GM13976 (cell line): ENCODE results near the gene LSM4.

Source experiments
- DNase-seq: peaks from one replicate; pipeline ENCODE4 v3.0.0; 2012; ENCODE audit warnings: low spot score
- in situ Hi-C: fragments of 300-500 bp; cut with MboI; formaldehyde crosslinking; loops from one replicate; pipeline ENCODE4 v1.12.0; 2022; ENCODE audit warnings: low sequenced_read_pairs, mixed read lengths, inconsistent platforms; ENCODE audit not compliant: unreplicated experiment
- TF ChIP-seq, protein P1 (sequence below): IDR thresholded peaks from 2 replicates; pipeline ENCODE4 v1.5.1; 2012; ENCODE audit warnings: borderline replicate concordance, mild to moderate bottlenecking; ENCODE audit not compliant: insufficient read depth; ENCODE audit errors: extremely low read depth, missing control alignments, control extremely low read depth

The LSM4 gene

DNA sequence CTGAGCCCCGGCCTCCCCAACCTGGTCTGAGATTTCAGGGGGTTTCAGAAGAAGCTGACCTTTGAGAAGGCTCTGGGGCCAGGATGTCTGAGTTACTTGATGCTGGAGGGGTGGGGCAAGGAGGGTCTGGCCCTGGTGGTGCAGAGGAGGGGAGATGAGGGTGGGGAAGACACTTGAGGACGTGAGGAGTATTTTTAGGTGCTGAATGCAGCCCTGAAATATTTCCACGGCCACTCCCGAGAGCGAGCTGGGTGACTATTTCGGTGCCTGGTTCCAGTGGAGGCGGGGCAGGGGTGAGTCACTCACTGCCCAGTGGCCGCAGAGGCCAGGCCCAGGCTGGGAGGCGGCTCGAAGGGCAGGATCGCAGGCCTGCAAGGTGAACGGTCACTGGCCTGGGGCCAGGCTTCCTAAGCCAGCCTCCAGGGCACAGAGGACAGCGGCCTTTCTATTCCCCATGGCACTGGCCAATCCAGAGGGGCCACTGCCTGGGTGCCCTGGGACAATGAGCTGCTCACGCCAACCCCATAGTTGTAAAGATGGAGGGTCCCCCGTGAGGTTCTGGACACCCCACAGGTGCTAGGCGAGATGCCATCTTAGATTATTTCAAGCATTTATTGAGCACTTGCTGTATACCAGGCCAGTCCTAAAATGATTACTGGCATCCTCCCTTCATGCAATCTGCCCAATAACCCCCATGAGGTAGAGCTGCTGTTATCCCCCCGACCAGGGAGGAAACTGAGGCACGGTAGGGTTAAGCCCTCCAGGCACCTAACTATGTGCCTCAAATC, 21.8 kb downstream of the LSM4 start:
- in situ Hi-C loops, result no loop called here
- DNase-seq, result no peak

GRCh38 chr19:18299654-18300053, 23.2 kb downstream of the LSM4 start:
- in situ Hi-C loops, result no loop called here
- DNase-seq, result no peak
- TF ChIP-seq, protein P1, sequence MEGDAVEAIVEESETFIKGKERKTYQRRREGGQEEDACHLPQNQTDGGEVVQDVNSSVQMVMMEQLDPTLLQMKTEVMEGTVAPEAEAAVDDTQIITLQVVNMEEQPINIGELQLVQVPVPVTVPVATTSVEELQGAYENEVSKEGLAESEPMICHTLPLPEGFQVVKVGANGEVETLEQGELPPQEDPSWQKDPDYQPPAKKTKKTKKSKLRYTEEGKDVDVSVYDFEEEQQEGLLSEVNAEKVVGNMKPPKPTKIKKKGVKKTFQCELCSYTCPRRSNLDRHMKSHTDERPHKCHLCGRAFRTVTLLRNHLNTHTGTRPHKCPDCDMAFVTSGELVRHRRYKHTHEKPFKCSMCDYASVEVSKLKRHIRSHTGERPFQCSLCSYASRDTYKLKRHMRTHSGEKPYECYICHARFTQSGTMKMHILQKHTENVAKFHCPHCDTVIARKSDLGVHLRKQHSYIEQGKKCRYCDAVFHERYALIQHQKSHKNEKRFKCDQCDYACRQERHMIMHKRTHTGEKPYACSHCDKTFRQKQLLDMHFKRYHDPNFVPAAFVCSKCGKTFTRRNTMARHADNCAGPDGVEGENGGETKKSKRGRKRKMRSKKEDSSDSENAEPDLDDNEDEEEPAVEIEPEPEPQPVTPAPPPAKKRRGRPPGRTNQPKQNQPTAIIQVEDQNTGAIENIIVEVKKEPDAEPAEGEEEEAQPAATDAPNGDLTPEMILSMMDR, result no peak

More for the DNA sequence above, 21.8 kb downstream of the LSM4 start:
- TF ChIP-seq, protein P1, result no peak

DNA sequence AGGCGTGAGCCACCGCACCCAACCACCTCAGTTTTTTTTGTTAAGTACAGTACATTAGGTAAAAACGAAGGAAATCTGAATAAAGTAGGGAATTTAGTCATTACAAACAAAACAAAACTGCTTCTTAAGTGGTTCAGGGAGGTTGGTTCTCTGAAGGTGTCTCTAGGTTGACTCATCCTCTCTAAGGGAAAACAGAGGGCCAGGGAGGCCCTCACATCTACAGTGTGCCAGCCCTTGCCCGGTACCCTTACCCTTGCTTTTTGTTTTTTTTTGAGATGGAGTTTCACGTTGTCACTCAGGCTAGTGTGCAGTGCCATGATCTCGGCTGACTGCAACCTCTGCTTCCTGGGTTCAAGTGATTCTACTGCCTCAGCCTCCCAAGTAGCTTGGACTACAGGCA, 24.3 kb downstream of the LSM4 start:
- TF ChIP-seq, protein P1, result no peak
- in situ Hi-C loops, result no loop called here
- no peak for DNase-seq

DNA sequence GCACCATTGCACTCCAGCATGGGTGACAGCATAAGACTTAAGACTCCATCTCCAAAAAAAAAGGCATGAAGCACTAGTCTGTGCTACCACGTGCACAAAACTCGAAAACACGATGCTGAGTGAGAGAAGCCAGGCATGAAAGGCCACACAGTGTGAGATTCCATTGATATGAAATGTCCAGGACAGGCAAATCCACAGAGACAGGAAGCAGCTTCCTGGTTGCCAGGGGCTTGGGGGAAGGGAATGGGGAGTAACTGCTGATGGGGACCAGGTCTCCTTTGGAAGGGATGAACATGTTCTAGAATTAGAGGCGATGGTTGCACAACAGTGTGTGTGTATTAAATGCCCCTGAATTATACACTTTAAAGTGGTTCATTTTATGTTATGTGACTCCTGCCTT, 25.6 kb downstream of the LSM4 start:
- in situ Hi-C loops, result no loop called here
- DNase-seq, result no peak

DNA sequence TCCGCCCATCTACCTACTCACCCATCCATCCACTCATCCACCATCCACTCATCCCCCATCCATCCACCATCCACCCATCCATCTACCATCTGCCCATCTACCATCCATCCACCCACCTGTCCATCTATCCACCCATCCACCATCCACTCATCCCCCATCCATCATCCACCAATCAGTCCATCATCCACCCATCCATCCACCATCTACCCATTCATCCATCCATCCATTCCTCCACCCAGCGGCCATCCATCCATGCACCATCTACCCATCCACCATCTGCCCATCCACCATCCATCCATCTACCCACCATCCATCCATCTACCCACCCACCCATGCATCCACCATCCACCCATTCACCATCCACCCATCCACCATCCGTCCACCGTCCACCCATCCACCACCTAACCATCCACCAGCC, 27.8 kb downstream of the LSM4 start:
- no peak for DNase-seq
- in situ Hi-C loops, result no loop called here
- TF ChIP-seq, protein P1, result no peak

More for the DNA sequence above, 25.6 kb downstream of the LSM4 start:
- TF ChIP-seq, protein P1, result no peak

GRCh38 chr19:18294467-18294864, 28.4 kb downstream of the LSM4 start:
- peak; percentile 46 for DNase-seq
- in situ Hi-C loops, result no loop called here

More at GRCh38 chr19:18294467-18294864, 28.4 kb downstream of the LSM4 start:
- TF ChIP-seq, protein P1, result no peak
